DMS153 treated with DMSO at 0.1 percent for 48 hours (cell line): ENCODE data around the gene ELP5.
A peak's percentile ranks its signal among the peaks of the same experiment; 100 is the strongest.

Source experiments
- DNase-seq: peaks from one replicate; lab custom pipeline; 2025; ENCODE audit not compliant: unreplicated experiment; lab: John Stamatoyannopoulos, UW

Gene ELP5

DNA sequence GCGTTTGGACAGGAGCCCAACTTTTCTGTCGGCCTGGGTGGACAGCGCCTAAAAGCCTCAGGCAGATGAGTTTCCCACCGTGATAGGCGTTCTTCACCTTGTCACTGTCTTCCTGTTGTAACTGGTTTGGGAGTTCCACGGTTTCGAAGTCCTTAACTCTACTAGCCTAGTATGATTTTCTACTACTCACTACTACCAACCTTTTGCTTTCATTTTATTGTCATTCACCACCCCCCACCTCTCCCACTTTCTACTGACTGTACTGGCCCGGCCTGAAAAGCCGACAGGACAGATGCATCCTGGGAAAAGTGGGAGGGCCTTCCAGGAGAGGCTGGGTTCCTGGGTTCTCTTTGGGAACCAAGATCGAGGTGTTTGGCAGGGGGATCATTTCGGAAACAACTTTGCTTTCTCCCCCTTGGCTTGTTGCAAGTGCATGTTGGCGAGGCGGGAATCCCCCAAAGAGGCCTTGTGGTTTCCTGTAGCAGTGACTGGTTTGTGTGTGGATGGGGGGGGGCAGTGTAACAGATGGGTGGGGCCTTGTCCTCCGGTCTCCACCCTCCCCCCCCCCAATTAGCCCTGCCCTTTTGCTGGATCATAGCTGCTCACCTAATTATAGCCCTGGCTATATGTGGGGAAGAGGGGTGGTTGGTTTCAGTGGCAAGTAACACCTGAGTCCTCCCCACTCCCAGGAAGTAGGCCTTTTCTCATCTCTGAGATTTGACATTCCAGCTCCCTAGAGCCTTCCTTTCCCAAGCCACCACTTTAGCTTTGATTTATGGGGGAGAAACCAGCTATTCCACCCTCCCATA is 56.8 kb downstream of the ELP5 start:
- DNase-seq, result peak; percentile 14
